Transverse colon (tissue), 4 donors: Measurements from ENCODE around the gene STXBP2.

Experiments
- POLR2A ChIP-seq: fragments of 450-650 bp; IDR thresholded peaks from one replicate; pipeline ENCODE4 v1.6.1; 2016; ENCODE audit warnings: antibody characterized with exemption, mild to moderate bottlenecking, moderate library complexity
- POLR2AphosphoS5 ChIP-seq, 3 donors: sonication (generic); formaldehyde crosslinking; IDR thresholded peaks; one replicate each; pipeline ENCODE4 v1.6.1; 2016; ENCODE audit warnings: antibody characterized with exemption in 3 of 3
- TF ChIP-seq, protein P1 (sequence below), 5 experiments: fragments of 200-600 bp in 3 of 5; fragments of 450-650 bp in 2 of 5; sonication (generic) in 3 of 5; IDR thresholded peaks; 1 replicate in 2 of 5; 2 replicates in 3 of 5; pipeline ENCODE4 v1.5.1; 2016 to 2017; ENCODE audit warnings: antibody characterized with exemption in 5 of 5, inconsistent platforms in 3 of 5, mild to moderate bottlenecking in 2 of 5, moderate library complexity in 1 of 5

DNA sequence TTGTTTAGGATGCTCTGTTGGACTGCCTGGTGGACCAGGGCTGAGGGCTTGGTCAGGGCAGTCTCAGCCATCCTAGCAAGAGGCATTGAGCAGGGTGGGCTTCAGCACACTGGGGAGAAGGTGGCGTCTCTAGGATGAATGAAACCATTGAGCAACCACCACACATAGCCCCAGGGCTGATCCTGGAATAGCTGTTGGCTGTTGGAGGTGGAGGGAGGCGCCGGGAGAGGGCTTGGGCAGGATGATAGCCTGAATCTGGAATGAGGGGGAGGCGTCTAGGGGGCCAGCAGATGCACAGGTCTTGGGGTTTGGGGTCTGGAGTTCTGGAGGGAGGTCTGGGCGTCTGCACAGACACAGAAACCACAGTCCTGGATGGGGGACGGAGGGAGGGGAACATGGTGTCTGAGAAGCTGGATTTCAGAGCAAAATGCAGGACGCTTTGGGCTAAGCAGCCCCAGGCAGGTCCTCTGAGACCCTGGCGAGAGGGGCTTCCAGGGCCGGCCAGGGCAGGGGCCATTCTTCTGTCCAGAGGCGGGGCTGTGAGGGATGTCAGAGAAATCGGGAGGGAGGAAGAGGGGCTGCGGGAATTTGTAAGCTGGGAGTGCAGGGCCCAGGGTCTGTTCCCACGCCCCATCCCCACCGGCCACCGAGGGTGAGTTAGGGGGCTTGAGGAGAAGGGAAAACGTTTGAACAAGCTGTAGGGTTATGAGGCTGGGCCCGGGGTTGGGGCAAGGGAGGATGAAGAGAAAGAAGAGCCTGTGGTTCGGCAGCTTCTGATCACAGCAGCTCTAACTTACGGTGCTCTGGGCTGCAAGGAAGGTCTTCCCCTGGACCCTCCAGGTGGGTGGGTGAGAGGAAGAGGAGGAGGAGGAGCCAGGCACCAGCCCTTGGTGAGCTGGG is 48.9 kb downstream of the STXBP2 start:
- TF ChIP-seq, protein P1, sequence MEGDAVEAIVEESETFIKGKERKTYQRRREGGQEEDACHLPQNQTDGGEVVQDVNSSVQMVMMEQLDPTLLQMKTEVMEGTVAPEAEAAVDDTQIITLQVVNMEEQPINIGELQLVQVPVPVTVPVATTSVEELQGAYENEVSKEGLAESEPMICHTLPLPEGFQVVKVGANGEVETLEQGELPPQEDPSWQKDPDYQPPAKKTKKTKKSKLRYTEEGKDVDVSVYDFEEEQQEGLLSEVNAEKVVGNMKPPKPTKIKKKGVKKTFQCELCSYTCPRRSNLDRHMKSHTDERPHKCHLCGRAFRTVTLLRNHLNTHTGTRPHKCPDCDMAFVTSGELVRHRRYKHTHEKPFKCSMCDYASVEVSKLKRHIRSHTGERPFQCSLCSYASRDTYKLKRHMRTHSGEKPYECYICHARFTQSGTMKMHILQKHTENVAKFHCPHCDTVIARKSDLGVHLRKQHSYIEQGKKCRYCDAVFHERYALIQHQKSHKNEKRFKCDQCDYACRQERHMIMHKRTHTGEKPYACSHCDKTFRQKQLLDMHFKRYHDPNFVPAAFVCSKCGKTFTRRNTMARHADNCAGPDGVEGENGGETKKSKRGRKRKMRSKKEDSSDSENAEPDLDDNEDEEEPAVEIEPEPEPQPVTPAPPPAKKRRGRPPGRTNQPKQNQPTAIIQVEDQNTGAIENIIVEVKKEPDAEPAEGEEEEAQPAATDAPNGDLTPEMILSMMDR (IDR thresholded peaks at IDR 0.05) = no peak
- TF ChIP-seq POLR2A (no peak), POLR2AphosphoS5 (IDR thresholded peaks at IDR 0.05) (no peak)
